ENCODE data around the gene KLHL36.

KLHL36 gene

DNA sequence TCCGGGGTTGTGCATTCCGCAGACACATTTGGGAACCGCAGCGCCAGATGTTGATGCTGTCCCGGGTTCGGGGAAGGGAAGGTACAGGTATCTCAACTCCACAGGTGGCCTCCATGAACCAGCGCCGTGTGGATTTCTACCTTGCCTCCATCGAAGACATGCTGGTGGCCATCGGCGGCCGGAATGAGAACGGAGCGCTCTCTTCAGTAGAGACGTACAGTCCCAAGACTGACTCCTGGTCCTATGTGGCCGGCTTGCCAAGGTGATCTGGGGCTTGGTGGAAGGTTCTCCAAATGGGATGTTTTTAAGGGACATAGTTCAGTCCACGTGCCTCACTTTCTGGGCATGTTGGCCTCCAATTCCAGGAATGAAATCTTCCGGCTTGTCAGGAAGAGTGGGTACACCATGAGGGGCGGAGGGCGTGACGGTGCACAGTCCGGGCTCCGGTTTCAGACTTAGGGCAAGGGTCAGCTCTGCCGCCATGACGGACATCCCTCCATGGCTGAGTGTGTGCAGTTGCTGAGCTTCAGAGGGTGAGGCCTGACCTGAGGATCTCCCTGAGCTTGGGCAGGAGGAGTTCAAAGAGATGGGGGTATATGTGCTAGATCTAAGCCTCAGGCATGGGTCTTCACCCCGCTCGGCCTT lies 11.5 kb downstream of the KLHL36 start:
- TF ChIP-seq, protein P1, sequence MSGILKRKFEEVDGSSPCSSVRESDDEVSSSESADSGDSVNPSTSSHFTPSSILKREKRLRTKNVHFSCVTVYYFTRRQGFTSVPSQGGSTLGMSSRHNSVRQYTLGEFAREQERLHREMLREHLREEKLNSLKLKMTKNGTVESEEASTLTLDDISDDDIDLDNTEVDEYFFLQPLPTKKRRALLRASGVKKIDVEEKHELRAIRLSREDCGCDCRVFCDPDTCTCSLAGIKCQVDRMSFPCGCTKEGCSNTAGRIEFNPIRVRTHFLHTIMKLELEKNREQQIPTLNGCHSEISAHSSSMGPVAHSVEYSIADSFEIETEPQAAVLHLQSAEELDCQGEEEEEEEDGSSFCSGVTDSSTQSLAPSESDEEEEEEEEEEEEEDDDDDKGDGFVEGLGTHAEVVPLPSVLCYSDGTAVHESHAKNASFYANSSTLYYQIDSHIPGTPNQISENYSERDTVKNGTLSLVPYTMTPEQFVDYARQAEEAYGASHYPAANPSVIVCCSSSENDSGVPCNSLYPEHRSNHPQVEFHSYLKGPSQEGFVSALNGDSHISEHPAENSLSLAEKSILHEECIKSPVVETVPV (CRISPR knock-in tag; IDR thresholded peaks at IDR 0.05) = no peak
- TF ChIP-seq, protein P2, sequence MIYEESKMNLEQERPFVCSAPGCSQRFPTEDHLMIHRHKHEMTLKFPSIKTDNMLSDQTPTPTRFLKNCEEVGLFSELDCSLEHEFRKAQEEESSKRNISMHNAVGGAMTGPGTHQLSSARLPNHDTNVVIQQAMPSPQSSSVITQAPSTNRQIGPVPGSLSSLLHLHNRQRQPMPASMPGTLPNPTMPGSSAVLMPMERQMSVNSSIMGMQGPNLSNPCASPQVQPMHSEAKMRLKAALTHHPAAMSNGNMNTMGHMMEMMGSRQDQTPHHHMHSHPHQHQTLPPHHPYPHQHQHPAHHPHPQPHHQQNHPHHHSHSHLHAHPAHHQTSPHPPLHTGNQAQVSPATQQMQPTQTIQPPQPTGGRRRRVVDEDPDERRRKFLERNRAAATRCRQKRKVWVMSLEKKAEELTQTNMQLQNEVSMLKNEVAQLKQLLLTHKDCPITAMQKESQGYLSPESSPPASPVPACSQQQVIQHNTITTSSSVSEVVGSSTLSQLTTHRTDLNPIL (CRISPR knock-in tag; IDR thresholded peaks at IDR 0.05; ENCODE audit: low read depth) = no peak
- TF ChIP-seq, protein P3, sequence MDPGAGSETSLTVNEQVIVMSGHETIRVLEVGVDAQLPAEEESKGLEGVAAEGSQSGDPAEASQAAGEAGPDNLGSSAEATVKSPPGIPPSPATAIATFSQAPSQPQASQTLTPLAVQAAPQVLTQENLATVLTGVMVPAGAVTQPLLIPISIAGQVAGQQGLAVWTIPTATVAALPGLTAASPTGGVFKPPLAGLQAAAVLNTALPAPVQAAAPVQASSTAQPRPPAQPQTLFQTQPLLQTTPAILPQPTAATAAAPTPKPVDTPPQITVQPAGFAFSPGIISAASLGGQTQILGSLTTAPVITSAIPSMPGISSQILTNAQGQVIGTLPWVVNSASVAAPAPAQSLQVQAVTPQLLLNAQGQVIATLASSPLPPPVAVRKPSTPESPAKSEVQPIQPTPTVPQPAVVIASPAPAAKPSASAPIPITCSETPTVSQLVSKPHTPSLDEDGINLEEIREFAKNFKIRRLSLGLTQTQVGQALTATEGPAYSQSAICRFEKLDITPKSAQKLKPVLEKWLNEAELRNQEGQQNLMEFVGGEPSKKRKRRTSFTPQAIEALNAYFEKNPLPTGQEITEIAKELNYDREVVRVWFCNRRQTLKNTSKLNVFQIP (CRISPR knock-in tag; IDR thresholded peaks at IDR 0.05; ENCODE audit: borderline replicate concordance, low read depth) = no peak
- no peak for TF ChIP-seq OSR1 (CRISPR knock-in tag; IDR thresholded peaks at IDR 0.05)
- no peak for TF ChIP-seq ZC3H10 (CRISPR knock-in tag; IDR thresholded peaks at IDR 0.05)
- no peak for ATAC-seq

DNA sequence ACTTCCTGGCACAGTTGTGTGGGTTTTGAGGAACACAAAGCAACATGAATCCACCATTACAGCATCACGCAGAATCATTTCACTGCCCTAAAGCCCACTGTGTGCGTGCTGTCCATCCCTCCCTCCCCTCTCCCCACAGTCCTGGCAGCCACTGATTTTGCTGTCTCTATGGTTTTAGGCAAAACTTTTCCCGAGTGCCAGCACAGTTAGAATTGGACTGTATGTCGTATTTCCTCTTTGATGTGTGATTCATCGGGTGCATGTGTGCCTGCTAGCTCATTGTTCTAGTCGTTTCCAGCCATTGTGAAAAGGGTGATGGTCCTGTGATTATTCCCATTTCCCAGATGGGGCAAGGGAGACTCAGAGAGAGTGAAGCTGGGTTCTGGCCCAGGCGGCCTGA lies 12.7 kb downstream of the KLHL36 start:
- no peak for ATAC-seq

More for the DNA sequence above, 12.7 kb downstream of the KLHL36 start:
- TF ChIP-seq CSDC2 (CRISPR knock-in tag; IDR thresholded peaks at IDR 0.05) (no peak), GLIS3 (CRISPR knock-in tag; IDR thresholded peaks at IDR 0.05) (no peak), RARB (CRISPR knock-in tag; IDR thresholded peaks at IDR 0.05) (no peak), TCF4 (CRISPR knock-in tag; IDR thresholded peaks at IDR 0.05; ENCODE audit: borderline replicate concordance) (no peak), ARNTL (CRISPR knock-in tag; IDR thresholded peaks at IDR 0.05; ENCODE audit: borderline replicate concordance, low read depth) (no peak), ISL1 (CRISPR knock-in tag; IDR thresholded peaks at IDR 0.05) (no peak), ZC3H10 (CRISPR knock-in tag; IDR thresholded peaks at IDR 0.05) (no peak), ZFP3 (CRISPR knock-in tag; IDR thresholded peaks at IDR 0.05) (no peak), SNAI2 (CRISPR knock-in tag; IDR thresholded peaks at IDR 0.05) (no peak), TOX (CRISPR knock-in tag; IDR thresholded peaks at IDR 0.05; ENCODE audit: borderline replicate concordance) (no peak), ZNF70 (CRISPR knock-in tag; IDR thresholded peaks at IDR 0.05) (no peak), ESRRG (CRISPR knock-in tag; IDR thresholded peaks at IDR 0.05) (no peak), ZNF8 (CRISPR knock-in tag; IDR thresholded peaks at IDR 0.05) (no peak), OSR1 (CRISPR knock-in tag; IDR thresholded peaks at IDR 0.05) (no peak)
- TF ChIP-seq, protein P4, sequence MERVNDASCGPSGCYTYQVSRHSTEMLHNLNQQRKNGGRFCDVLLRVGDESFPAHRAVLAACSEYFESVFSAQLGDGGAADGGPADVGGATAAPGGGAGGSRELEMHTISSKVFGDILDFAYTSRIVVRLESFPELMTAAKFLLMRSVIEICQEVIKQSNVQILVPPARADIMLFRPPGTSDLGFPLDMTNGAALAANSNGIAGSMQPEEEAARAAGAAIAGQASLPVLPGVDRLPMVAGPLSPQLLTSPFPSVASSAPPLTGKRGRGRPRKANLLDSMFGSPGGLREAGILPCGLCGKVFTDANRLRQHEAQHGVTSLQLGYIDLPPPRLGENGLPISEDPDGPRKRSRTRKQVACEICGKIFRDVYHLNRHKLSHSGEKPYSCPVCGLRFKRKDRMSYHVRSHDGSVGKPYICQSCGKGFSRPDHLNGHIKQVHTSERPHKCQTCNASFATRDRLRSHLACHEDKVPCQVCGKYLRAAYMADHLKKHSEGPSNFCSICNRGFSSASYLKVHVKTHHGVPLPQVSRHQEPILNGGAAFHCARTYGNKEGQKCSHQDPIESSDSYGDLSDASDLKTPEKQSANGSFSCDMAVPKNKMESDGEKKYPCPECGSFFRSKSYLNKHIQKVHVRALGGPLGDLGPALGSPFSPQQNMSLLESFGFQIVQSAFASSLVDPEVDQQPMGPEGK (CRISPR knock-in tag; IDR thresholded peaks at IDR 0.05; ENCODE audit: borderline replicate concordance) = no peak
- TF ChIP-seq, protein P2 (CRISPR knock-in tag; IDR thresholded peaks at IDR 0.05; ENCODE audit: low read depth) = no peak
- TF ChIP-seq, protein P5, sequence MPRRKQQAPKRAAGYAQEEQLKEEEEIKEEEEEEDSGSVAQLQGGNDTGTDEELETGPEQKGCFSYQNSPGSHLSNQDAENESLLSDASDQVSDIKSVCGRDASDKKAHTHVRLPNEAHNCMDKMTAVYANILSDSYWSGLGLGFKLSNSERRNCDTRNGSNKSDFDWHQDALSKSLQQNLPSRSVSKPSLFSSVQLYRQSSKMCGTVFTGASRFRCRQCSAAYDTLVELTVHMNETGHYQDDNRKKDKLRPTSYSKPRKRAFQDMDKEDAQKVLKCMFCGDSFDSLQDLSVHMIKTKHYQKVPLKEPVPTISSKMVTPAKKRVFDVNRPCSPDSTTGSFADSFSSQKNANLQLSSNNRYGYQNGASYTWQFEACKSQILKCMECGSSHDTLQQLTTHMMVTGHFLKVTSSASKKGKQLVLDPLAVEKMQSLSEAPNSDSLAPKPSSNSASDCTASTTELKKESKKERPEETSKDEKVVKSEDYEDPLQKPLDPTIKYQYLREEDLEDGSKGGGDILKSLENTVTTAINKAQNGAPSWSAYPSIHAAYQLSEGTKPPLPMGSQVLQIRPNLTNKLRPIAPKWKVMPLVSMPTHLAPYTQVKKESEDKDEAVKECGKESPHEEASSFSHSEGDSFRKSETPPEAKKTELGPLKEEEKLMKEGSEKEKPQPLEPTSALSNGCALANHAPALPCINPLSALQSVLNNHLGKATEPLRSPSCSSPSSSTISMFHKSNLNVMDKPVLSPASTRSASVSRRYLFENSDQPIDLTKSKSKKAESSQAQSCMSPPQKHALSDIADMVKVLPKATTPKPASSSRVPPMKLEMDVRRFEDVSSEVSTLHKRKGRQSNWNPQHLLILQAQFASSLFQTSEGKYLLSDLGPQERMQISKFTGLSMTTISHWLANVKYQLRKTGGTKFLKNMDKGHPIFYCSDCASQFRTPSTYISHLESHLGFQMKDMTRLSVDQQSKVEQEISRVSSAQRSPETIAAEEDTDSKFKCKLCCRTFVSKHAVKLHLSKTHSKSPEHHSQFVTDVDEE (CRISPR knock-in tag; IDR thresholded peaks at IDR 0.05) = no peak
- TF ChIP-seq, protein P3 (CRISPR knock-in tag; IDR thresholded peaks at IDR 0.05; ENCODE audit: borderline replicate concordance, low read depth) = no peak

All from SK-N-SH treated with all-trans-retinoic acid at 6 μM for 48 hours (cell line).